GM19372 (cell line): ENCODE data around the gene PCLO.
"Not testable (repeated sequence)": the region's sequence is repeated elsewhere in the genome, so short reads cannot be mapped to it uniquely, and the experiment has no call there.

Experiments
- ATAC-seq: cut with Tn5 transposase; IDR thresholded peaks from one replicate; pipeline ENCODE4 v1.9.1; 2021; ENCODE audit warnings: mild to moderate bottlenecking, low read depth, moderate library complexity; ENCODE audit not compliant: unreplicated experiment

Gene PCLO

GRCh38 chr7:83143107-83143506, 19.6 kb downstream of the PCLO start:
- ATAC-seq: no peak

- ATAC-seq: no peak
Observed at GRCh38 chr7:83142365-83142764, 20.3 kb downstream of the PCLO start.

DNA sequence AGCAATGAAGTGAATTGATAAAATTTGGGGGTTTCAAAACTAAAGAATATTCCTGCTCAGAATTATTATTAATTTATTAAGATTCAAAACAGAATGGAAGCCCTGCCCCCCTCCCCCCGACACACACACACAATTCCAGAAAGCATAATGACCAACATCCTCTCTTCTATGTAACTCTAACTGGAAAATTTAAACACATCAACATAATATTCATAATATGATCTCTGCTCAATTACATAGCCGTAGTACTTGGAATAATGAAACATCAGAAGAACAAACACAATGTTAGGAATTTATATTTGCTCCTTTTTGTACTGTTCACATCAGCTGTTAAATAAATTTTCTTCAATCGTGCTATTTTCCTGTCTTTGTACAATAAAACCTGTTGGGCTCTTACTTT, 20.8 kb downstream of the PCLO start:
- no peak for ATAC-seq

- ATAC-seq: no peak
Observed at GRCh38 chr7:83130623-83131545, 31.8 kb downstream of the PCLO start.

- no peak for ATAC-seq
Observed at GRCh38 chr7:83130191-83130590, 32.5 kb downstream of the PCLO start.

DNA sequence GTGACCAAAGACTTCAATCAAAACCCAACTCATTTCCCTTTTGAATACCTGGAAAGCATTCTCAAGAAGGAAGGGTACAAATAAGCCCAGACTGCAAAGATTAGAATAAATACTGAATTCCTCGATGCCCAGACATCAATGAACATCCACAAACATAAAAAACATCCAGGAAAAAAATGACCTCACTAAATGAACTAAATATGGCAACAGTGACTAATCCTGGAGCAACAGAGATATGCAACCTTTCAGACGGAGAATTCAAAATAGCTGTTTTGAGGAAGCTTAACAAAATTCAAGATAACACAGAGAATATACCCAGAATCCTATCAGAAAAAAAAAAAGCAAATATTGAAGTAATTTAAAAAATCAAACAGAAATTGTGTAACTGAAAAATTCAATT, 43.2 kb downstream of the PCLO start:
- no peak for ATAC-seq

- no peak for ATAC-seq
Observed at GRCh38 chr7:83119026-83119382, 43.7 kb downstream of the PCLO start.

GRCh38 chr7:83118347-83119025, 44.2 kb downstream of the PCLO start:
- no peak for ATAC-seq

- ATAC-seq: no peak
Observed at GRCh38 chr7:83117466-83117865, 45.2 kb downstream of the PCLO start.

DNA sequence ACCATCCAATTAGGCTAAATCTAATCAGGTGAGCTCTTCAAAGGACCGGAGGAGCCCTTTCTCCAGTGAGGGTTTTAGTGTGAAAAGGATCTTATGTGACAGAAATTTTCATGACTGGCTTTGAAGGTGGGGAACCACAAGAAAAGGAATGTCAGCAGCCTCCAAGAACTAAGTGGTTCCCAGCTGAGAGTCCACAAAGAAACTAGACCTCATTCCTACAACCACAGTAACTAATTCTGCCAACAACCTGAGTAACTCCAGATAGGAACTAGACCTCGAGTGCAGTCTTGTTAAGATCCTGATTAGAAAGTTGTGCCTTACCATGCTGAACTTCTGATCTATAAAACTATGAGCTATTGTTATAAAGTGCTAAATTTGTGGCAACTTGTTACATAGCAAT, 51.3 kb downstream of the PCLO start:
- ATAC-seq: no peak

- no peak for ATAC-seq
Observed at GRCh38 chr7:83109352-83109751, 53.3 kb downstream of the PCLO start.

GRCh38 chr7:83105948-83106347, 56.7 kb downstream of the PCLO start:
- no peak for ATAC-seq

DNA sequence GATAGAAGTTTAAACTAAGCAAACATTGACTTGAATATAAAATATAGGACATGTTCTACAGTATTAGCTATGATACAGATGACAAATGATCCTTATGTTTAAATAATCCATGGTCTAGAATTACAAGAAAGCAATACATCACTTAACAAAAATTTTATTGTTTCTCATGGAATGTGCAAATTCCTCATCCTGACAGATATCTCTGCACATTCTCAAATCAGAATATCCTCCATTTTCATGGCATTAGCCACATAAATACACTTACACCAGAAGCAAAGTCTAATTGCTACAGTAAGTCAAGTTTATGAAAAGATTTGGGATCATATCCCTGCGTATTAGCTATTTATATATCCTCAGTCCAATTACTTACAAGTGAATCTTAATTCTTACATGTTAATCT, 57.6 kb downstream of the PCLO start:
- ATAC-seq: no peak

- no peak for ATAC-seq
Observed at GRCh38 chr7:83101530-83101929, 61.2 kb downstream of the PCLO start.

DNA sequence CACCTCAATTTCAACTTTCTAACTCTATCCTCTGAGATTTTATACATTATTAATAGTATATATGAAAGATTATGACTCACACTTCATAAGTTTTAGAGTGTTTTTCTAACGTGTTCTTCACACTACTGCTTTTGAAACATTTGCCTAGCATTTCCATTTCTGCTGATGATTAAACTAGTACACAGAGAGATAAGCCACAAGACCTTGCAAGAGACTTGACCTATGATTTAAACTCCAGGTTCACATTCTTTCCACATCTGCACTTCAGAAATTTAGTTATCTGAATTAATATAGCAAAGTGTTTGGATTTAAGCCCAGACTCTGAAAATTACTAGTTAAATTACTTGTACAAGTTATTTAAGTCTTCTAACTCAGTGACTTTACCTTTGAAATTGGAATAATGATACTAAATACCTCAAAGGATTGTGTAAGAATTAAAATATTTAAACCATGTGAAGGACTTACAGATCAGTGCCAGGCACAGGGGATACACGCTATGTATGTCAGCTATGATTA, 66.6 kb downstream of the PCLO start:
- ATAC-seq: no peak

DNA sequence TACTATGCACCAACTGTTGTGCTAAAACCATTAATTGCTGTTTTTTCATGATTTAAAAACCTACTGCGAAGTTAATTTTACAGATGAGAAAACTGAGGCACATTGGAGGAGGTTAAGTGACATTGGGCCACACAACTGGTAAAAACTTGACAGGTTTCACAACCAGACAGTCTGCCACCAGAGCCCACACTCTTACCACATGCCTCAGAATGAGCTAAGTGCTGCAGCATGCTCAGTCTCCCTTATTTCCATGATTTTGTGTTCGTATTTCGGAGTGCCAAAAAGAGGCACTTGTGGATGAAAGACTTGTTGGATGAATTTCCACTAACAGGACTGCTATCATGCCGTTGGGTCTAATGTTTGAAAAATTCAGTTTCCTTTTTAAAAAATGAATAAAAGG, 77.4 kb downstream of the PCLO start:
- ATAC-seq: no peak

DNA sequence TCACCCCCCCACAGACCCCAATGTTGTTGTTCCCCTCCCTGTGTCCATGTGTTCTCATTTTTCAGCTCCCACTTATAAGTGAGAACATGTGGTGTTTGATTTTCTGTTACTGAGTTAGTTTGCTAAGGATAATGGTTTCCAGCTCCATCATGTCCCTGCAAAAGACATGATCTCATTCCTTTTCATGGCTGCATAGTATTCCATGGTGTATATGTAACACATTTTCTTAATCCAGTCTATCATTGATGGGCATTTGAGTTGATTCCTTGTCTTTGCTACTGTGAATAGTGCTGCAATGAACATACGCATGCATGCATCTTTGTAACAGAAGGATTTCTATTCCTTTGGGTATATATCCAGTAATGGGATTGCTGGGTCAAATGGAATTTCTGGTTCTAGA, 82.8 kb downstream of the PCLO start:
- ATAC-seq: not testable (repeated sequence)

GRCh38 chr7:83077328-83077727, 85.4 kb downstream of the PCLO start:
- ATAC-seq: no peak

DNA sequence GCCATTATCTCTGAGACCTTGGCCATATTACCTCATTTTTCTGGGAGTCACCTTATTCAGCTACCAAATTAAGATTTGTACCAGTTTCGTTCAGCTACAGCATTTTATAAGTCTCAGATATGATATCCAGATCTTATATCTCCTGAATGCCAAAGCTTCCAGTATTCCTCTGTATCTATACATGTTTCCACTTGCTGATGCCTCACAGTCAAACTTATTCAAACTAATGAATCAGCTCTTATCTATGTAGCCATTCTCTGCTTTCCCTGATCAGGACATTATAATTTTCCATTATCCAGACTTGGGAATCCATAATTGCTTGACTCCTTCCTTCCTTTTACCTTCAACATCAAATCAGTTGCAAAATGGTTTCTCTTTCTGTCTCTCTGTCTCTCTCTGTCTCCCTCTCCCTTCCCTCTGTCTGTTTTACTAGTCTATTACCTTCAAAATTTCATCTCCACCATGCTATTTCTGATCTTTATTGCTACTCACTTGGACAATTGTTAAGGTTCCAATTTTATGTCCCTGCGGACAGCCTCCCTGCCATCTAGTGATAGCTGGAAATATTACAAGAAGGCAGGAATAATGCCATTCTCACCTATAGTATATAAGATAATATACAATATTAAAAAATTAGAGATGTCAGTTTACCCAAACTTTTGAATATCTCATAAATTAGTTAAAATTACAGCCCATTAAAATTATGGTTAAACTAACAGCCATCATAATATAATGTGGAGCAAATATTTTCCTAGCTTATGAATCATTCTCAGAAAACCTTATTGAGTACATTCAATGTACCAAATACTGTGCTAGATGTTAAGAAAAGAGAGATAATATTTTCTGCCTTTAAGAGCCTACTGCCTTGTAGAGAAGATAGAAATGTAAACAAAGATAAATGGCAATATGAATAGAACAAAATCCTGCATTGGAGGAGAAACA, 89.8 kb downstream of the PCLO start:
- no peak for ATAC-seq

- ATAC-seq: no peak
Observed at GRCh38 chr7:83065714-83066113, 97.0 kb downstream of the PCLO start.

GRCh38 chr7:83060218-83060617, 102.5 kb downstream of the PCLO start:
- no peak for ATAC-seq
